B cell (primary cell): ENCODE measurements around the gene FSD1. TPM values are rescaled to one million over a fixed set of nuclear protein-coding genes. Genes with fewer than 3 reads are reported as not detected.

Experiments used
- ATAC-seq: fragments of 200-7000 bp; cut with Tn5 transposase; one replicate; pipeline ENCODE4 v1.10.0; 2021; ENCODE audit warnings: low read depth, mild to moderate bottlenecking, moderate number of reproducible peaks, moderate library complexity
- CTCF ChIA-PET: fragments of 350-600 bp; sonication (Branson Sonifier 250); formaldehyde crosslinking; loops from one replicate; lab custom pipeline; 2021; ENCODE audit warnings: antibody characterized with exemption, inconsistent platforms; lab: Charles Lee
- POLR2A ChIA-PET: fragments of 350-600 bp; sonication (Branson Sonifier 250); formaldehyde crosslinking; loops from one replicate; lab custom pipeline; 2021; ENCODE audit warnings: antibody characterized with exemption; lab: Charles Lee
- DNase-seq: peaks from one replicate; pipeline ENCODE4 v3.0.0; 2013
- H2AFZ ChIP-seq: 2 replicates; pipeline ENCODE4 v1.6.1; 2012; ENCODE audit warnings: mild to moderate bottlenecking, low read depth, low read length; ENCODE audit not compliant: insufficient read depth, poor library complexity, severe bottlenecking
- H3K27ac ChIP-seq, 2 donors: 1 replicate in 1 of 2; 2 replicates in 1 of 2; pipeline ENCODE4 v1.5.1; 2012 to 2013; ENCODE audit warnings: low read length in 2 of 2, mild to moderate bottlenecking in 2 of 2, moderate library complexity in 1 of 2
- H3K27me3 ChIP-seq, 4 experiments: fragments of 200-600 bp in 1 of 4; sonication (generic) in 1 of 4; replicated peaks in 1 of 4; 1 replicate in 2 of 4; 2 replicates in 2 of 4; pipeline versions ENCODE4 v1.6.1 to v1.7.0; 2013 to 2016; ENCODE audit warnings: low read length in 3 of 4, mild to moderate bottlenecking in 2 of 4, mixed read lengths in 1 of 4, moderate library complexity in 1 of 4; ENCODE audit not compliant: insufficient read depth in 4 of 4, control insufficient read depth in 3 of 4; ENCODE audit errors: control extremely low read depth in 1 of 4
- H3K36me3 ChIP-seq, 2 experiments: replicated peaks in 1 of 2; 1 replicate in 1 of 2; 2 replicates in 1 of 2; pipeline versions ENCODE4 v1.6.1 to v1.7.1; 2013; ENCODE audit warnings: low read length in 1 of 2; ENCODE audit not compliant: insufficient read depth in 2 of 2, control insufficient read depth in 1 of 2; ENCODE audit errors: control extremely low read depth in 1 of 2, extremely low read depth in 1 of 2
- H3K4me1 ChIP-seq, 2 donors: fragments of 200-600 bp in 1 of 2; sonication (generic) in 1 of 2; 1 replicate in 1 of 2; 2 replicates in 1 of 2; pipeline versions ENCODE4 v1.5.1 to v1.6.1; 2013 to 2017; ENCODE audit warnings: low read length in 2 of 2; ENCODE audit not compliant: control insufficient read depth in 2 of 2, insufficient read depth in 2 of 2
- H3K4me2 ChIP-seq: replicated peaks from 2 replicates; pipeline ENCODE3; 2012; ENCODE audit warnings: mild to moderate bottlenecking, low read depth, low read length; ENCODE audit not compliant: poor library complexity, severe bottlenecking
- H3K4me3 ChIP-seq, 5 experiments: fragments of 200-600 bp in 1 of 5; sonication (generic) in 1 of 5; 1 replicate in 3 of 5; 2 replicates in 2 of 5; pipeline versions ENCODE4 v1.5.1 to v1.7.0; 2011 to 2016; ENCODE audit warnings: low read length in 4 of 5, mild to moderate bottlenecking in 4 of 5, low read depth in 2 of 5, control low read depth in 1 of 5, moderate library complexity in 1 of 5; ENCODE audit not compliant: insufficient read depth in 1 of 5; ENCODE audit errors: control extremely low read depth in 1 of 5, extremely low read depth in 1 of 5
- H3K79me2 ChIP-seq: fragments of 200-600 bp; sonication (generic); one replicate; pipeline ENCODE4 v1.6.0; 2016; ENCODE audit warnings: low read length; ENCODE audit not compliant: control insufficient read depth, insufficient read depth
- H3K9ac ChIP-seq: fragments of 200-600 bp; sonication (generic); 2 replicates; pipeline ENCODE4 v1.6.1; 2017; ENCODE audit warnings: mild to moderate bottlenecking, low read length, moderate library complexity
- H3K9me3 ChIP-seq, 3 donors: one replicate each; pipeline versions ENCODE4 v1.6.1 to v1.7.1; 2013; ENCODE audit warnings: low read length in 2 of 3; ENCODE audit not compliant: control insufficient read depth in 2 of 3, insufficient read depth in 1 of 3; ENCODE audit errors: control extremely low read depth in 1 of 3
- H4K20me1 ChIP-seq: 2 replicates; pipeline ENCODE4 v1.6.0; 2012; ENCODE audit warnings: mild to moderate bottlenecking, low read length; ENCODE audit not compliant: insufficient read depth, control insufficient read depth, poor library complexity, severe bottlenecking
- H3K27ac Mint-ChIP-seq: one replicate; pipeline ENCODE4 v1.8.0; 2021; ENCODE audit warnings: mixed read lengths
- H3K27me3 Mint-ChIP-seq: one replicate; pipeline ENCODE4 v1.8.0; 2021; ENCODE audit warnings: mixed read lengths
- H3K4me1 Mint-ChIP-seq: one replicate; pipeline ENCODE4 v1.8.0; 2021; ENCODE audit warnings: mixed read lengths
- H3K4me3 Mint-ChIP-seq: one replicate; pipeline ENCODE4 v1.8.0; 2021; ENCODE audit warnings: mixed read lengths
- H3K9me3 Mint-ChIP-seq: one replicate; pipeline ENCODE4 v1.8.0; 2022; ENCODE audit warnings: mixed read lengths; ENCODE audit not compliant: insufficient read depth
- EZH2 ChIP-seq: IDR thresholded peaks from 2 replicates; pipeline ENCODE4 v1.6.1; 2012; ENCODE audit warnings: borderline replicate concordance, low read depth, mild to moderate bottlenecking, moderate library complexity, low read length; ENCODE audit not compliant: insufficient read depth, poor library complexity, severe bottlenecking
- WGBS: methylation state at CpG from one replicate; pipeline ENCODE4 v1.1.5; 2013; ENCODE audit warnings: missing lambda C conversion rate; ENCODE audit not compliant: insufficient coverage; 5-methylcytosine and 5-hydroxymethylcytosine counted together
- intact Hi-C: fragments of 100-400 bp; cut with micrococcal nuclease; formaldehyde crosslinking; loops from one replicate; pipeline ENCODE4 v1.10.0; 2022
- polyA plus RNA-seq: library from polyadenylated mRNA; depleted of rRNA; stranded (reverse); fragments of >200 nt; gene quantifications from 2 replicates; pipeline ENCODE4 v1.2.3, GENCODE V29; 2012
- total RNA-seq, 2 donors: library from RNA; stranded (reverse); fragments of 120-200 nt in 1 of 2; gene quantifications; 1 replicate in 1 of 2; 2 replicates in 1 of 2; pipeline versions ENCODE4 v1.2.3 to v1.2.4, GENCODE V29; 2013 to 2022
- TF ChIP-seq, protein P1 (sequence below): fragments of 200-600 bp; IDR thresholded peaks from one replicate; pipeline ENCODE4 v1.8.0; 2022; ENCODE audit warnings: antibody characterized with exemption, mild to moderate bottlenecking

Gene FSD1
- total and polyA plus RNA-seq, 2 donors (not counting 1 experiment from before 2014, with no cell fraction given) = 2.7 to 2.8 TPM

DNA sequence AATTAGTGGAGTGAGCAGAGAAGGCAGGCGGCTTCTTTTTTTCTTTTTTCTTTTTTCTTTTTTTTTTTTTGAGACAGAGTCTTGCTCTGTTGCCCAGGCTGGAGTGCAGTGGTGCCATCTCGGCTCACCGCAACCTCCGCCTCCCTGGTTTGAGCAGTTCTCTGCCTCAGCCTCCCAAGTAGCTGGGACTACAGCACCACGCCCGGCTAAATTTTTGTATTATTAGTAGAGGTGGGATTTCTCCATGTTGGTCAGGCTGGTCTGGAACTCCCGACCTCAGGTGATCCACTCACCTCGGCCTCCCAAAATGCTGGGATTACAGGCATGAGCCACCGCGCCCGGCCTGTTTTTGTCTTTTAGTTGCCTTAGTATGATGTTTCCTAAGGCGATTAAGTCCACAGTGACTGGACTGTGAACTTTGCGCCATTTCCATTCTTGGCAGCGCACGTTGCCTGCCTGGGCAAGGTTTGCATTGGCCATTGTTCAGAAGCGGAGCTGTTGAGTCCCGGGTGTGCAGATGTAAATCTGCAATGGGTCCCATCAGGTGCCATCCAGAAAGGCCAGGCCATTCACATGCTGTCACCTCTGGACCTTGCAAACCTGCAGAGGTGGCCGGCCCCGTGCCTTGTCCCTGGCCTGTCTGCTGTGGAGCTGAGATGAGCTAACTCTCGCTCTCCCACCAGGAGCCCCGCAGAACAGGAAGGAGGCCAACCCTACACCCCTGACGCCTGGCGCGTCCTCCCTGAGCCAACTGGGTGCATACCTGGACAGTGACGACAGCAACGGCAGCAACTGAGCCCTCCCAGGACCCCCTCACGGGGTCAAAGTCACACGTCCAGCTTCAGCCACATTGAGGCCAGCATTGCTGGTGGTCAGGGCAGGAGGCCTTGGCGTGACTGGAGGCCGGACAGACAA lies 36.2 kb upstream of the FSD1 start:
- no peak for TF ChIP-seq EZH2
- TF ChIP-seq, protein P1, sequence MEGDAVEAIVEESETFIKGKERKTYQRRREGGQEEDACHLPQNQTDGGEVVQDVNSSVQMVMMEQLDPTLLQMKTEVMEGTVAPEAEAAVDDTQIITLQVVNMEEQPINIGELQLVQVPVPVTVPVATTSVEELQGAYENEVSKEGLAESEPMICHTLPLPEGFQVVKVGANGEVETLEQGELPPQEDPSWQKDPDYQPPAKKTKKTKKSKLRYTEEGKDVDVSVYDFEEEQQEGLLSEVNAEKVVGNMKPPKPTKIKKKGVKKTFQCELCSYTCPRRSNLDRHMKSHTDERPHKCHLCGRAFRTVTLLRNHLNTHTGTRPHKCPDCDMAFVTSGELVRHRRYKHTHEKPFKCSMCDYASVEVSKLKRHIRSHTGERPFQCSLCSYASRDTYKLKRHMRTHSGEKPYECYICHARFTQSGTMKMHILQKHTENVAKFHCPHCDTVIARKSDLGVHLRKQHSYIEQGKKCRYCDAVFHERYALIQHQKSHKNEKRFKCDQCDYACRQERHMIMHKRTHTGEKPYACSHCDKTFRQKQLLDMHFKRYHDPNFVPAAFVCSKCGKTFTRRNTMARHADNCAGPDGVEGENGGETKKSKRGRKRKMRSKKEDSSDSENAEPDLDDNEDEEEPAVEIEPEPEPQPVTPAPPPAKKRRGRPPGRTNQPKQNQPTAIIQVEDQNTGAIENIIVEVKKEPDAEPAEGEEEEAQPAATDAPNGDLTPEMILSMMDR = peak; percentile 60
- no peak overlapping the region for H3K4me2 ChIP-seq
- ATAC-seq (no peak), DNase-seq (no peak)
- no peaks in the 10 kb centered on the region for H3K9me3 Mint-ChIP-seq
- no peak overlapping the region for H3K4me3 ChIP-seq
- ChIA-PET POLR2A (no interaction called here), CTCF (interaction anchor here (0.7 to 8.1 kb wide), 12 partner anchors 9 to 368 kb away, joined by 3 to 89 read pairs (median 4); partner anchors contain the start of genes CHAF1A and YJU2)
- H3K27me3 ChIP-seq = no peaks in the 10 kb centered on the region
- peaks cover 0 to 6% (median 0%) of the 10 kb centered on the region in 3 donors for H3K9me3 ChIP-seq
- no peak overlapping the region for H3K9ac ChIP-seq
- peaks cover 9% of the 10 kb centered on the region for H4K20me1 ChIP-seq
- no peak overlapping the region for H3K4me3 Mint-ChIP-seq
- H3K79me2 ChIP-seq = no peaks in the 10 kb centered on the region
- intact Hi-C loops = loop anchor here (1.0 kb wide), 2 partner anchors 84 to 134 kb away; partner anchors contain the start of gene CHAF1A
- no peak overlapping the region for H2AFZ ChIP-seq
- peak overlapping the region; percentile 37 for H3K27ac Mint-ChIP-seq
- WGBS = 90% methylated on average over 24 of the region's 30 CpGs
- peaks cover 0 to 51% of the 10 kb centered on the region in 2 experiments for H3K36me3 ChIP-seq
- peaks cover 12% of the 10 kb centered on the region for H3K4me1 Mint-ChIP-seq
- no peak overlapping the region for H3K27ac ChIP-seq
- H3K27me3 Mint-ChIP-seq = no peaks in the 10 kb centered on the region
- H3K4me1 ChIP-seq = peaks cover 0 to 11% of the 10 kb centered on the region in 2 donors
